Nephron progenitor cell (in vitro differentiated cells): ENCODE results near the gene PGAM5.

Experiments
- DNase-seq: peaks from one replicate; pipeline ENCODE4 v3.0.0; 2021
- H3K27ac Mint-ChIP-seq: 2 replicates; pipeline ENCODE4 v1.8.0; 2021; ENCODE audit warnings: mild to moderate bottlenecking, moderate library complexity, mixed read lengths
- H3K27me3 Mint-ChIP-seq: 2 replicates; pipeline ENCODE4 v1.8.0; 2021; ENCODE audit warnings: mild to moderate bottlenecking, low read depth, mixed read lengths; ENCODE audit not compliant: poor library complexity
- H3K36me3 Mint-ChIP-seq: 2 replicates; pipeline ENCODE4 v1.8.0; 2021; ENCODE audit warnings: low read depth, mixed read lengths
- H3K4me1 Mint-ChIP-seq: 2 replicates; pipeline ENCODE4 v1.8.0; 2021; ENCODE audit warnings: mixed read lengths
- H3K4me3 Mint-ChIP-seq: 2 replicates; pipeline ENCODE4 v1.8.0; 2021; ENCODE audit warnings: mild to moderate bottlenecking, moderate library complexity, mixed read lengths
- H3K9me3 Mint-ChIP-seq: 2 replicates; pipeline ENCODE4 v1.8.0; 2021; ENCODE audit warnings: mild to moderate bottlenecking, moderate library complexity, mixed read lengths
- TF ChIP-seq, protein P1 (sequence below): fragments of 200-600 bp; sonication (generic); IDR thresholded peaks from 2 replicates; pipeline ENCODE4 v1.5.0; 2021; ENCODE audit warnings: antibody characterized with exemption

The PGAM5 gene

DNA sequence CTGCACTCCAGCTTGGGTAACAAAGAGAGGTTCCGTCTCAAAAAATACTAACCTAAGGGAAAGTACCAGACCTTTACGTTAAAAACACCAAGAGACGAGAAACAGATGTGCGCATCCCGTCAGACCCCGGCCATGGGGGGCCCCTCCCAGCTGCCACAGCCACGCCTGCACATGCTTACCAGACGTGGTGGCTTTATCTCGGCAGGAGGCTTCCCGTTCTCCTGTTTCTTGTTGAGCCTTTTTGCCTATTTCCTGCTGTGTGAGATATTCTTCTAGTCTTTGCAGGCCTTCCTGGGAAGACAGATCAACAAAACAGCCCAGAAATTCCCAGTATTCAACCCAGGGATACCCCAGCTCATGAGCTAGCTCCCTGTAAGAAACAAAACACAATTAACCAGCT is 23.6 kb downstream of the PGAM5 start:
- H3K27me3 Mint-ChIP-seq: no peaks in the 10 kb centered on the region
- peaks cover 87% of the 10 kb centered on the region for H3K36me3 Mint-ChIP-seq
- TF ChIP-seq, protein P1, sequence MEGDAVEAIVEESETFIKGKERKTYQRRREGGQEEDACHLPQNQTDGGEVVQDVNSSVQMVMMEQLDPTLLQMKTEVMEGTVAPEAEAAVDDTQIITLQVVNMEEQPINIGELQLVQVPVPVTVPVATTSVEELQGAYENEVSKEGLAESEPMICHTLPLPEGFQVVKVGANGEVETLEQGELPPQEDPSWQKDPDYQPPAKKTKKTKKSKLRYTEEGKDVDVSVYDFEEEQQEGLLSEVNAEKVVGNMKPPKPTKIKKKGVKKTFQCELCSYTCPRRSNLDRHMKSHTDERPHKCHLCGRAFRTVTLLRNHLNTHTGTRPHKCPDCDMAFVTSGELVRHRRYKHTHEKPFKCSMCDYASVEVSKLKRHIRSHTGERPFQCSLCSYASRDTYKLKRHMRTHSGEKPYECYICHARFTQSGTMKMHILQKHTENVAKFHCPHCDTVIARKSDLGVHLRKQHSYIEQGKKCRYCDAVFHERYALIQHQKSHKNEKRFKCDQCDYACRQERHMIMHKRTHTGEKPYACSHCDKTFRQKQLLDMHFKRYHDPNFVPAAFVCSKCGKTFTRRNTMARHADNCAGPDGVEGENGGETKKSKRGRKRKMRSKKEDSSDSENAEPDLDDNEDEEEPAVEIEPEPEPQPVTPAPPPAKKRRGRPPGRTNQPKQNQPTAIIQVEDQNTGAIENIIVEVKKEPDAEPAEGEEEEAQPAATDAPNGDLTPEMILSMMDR: no peak
- H3K4me1 Mint-ChIP-seq: no peaks in the 10 kb centered on the region
- no peak overlapping the region for H3K4me3 Mint-ChIP-seq
- peaks cover 9% of the 10 kb centered on the region for H3K9me3 Mint-ChIP-seq
- DNase-seq: no peak
- peak overlapping the region; percentile 42 for H3K27ac Mint-ChIP-seq

DNA sequence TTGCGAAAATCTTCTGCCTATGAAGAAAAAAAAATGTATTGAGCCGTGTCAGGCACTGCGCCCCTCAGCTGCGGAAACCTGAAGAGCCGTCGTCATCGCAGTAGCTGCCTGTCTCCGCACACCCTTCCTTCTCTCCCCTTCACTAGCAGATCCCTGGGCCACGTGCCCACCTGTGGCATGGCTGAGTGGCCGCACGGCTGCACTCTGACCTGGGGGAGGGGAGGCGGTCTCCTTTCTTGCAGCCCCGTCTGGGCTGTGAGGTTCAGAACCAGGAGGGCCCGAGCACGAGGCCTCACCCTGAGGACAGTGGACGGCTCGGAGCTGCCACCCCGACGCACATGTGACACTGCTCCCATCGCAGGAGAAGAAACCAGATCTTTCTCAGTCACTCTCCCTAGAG is 24.9 kb downstream of the PGAM5 start:
- peaks cover 89% of the 10 kb centered on the region for H3K36me3 Mint-ChIP-seq
- H3K27ac Mint-ChIP-seq: peak overlapping the region; percentile 93
- H3K9me3 Mint-ChIP-seq: no peaks in the 10 kb centered on the region
- DNase-seq: no peak
- H3K27me3 Mint-ChIP-seq: no peaks in the 10 kb centered on the region
- no peak overlapping the region for H3K4me3 Mint-ChIP-seq
- TF ChIP-seq, protein P1: no peak
- H3K4me1 Mint-ChIP-seq: no peaks in the 10 kb centered on the region

DNA sequence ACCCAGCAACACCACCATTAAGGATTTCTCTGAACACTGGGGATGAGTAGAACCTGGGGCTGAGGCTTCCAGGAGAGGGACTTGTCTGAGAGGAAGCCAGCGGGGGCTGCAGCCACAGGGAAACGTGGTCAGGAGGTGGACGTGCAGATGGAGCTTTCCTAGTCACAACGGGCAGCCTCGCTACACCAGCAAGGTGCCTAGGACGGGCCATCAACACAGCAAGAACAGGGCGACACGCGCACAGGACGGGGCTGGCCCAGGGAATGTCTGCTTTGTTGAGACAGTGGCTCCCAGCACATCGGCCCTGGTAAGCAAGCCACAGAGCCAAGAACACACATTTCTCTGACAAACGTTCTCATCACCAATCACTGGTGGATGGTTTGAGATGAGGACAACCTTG is 25.7 kb downstream of the PGAM5 start:
- H3K27me3 Mint-ChIP-seq: no peaks in the 10 kb centered on the region
- DNase-seq: no peak
- TF ChIP-seq, protein P1: no peak
- H3K36me3 Mint-ChIP-seq: peaks cover 89% of the 10 kb centered on the region
- H3K4me3 Mint-ChIP-seq: no peak overlapping the region
- H3K27ac Mint-ChIP-seq: no peak overlapping the region
- no peaks in the 10 kb centered on the region for H3K4me1 Mint-ChIP-seq
- no peaks in the 10 kb centered on the region for H3K9me3 Mint-ChIP-seq

DNA sequence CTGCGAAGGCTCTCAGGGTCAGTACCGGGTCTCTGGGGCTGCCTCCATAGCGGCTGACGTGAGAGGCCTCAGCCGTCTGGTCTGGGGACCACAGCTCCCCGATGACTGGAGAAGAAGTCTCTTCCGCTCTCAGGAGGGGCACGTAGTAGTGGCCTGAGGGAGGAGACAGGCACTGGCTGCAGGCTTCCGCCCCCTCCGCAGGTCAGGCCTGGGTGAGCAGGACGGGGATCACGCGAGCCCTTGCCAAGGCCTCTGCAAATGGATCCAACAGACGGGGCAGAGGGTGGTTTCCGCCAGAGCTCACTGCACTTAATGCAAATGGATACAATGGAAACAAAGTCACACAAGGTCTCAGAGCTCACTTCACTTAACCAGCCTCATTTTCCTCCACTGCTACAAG is 26.3 kb downstream of the PGAM5 start:
- TF ChIP-seq, protein P1: no peak
- DNase-seq: no peak
- no peak overlapping the region for H3K4me3 Mint-ChIP-seq
- H3K4me1 Mint-ChIP-seq: no peaks in the 10 kb centered on the region
- H3K36me3 Mint-ChIP-seq: peaks cover 89% of the 10 kb centered on the region
- H3K27me3 Mint-ChIP-seq: no peaks in the 10 kb centered on the region
- H3K9me3 Mint-ChIP-seq: no peaks in the 10 kb centered on the region
- peak overlapping the region; percentile 88 for H3K27ac Mint-ChIP-seq

DNA sequence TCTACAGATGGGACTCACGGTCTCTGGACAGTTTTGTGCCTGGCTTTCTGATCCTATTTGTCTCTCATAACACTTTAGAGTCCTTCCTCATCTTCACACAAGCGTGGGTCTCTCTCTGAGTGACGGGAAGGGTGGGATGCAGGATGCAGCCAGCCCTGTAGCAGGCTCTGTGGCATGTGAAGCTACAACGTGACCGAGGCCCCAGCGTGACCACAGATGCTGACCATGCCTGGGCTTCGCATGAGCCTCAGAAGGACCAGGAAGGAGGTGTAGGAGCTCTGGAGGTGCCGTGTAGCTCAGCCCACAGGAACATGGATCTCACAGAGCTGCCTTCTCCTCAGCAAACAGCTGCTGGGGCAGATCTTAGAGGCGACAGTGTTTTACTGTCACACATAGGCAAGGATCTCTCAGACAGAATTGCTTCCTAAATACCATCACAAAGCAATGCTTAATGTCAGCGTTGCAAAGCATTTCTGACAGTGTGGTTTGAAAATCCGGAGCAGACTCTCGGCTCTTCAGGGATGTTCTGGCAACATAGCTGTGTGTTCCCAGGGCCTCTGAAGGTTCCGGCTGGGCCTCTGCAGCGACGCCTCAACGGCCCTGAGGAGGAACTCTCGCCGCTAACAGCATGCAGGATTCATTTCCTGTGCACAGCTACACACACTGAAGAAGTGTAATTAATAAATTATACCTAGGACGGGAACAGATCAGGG is 29.1 kb downstream of the PGAM5 start:
- Mint-ChIP-seq H3K9me3 (no peaks in the 10 kb centered on the region), H3K4me1 (no peaks in the 10 kb centered on the region), H3K36me3 (peaks cover 88% of the 10 kb centered on the region), H3K27ac (no peak overlapping the region), H3K27me3 (peaks cover 2% of the 10 kb centered on the region), H3K4me3 (no peak overlapping the region)
- DNase-seq: no peak
- TF ChIP-seq, protein P1: no peak

DNA sequence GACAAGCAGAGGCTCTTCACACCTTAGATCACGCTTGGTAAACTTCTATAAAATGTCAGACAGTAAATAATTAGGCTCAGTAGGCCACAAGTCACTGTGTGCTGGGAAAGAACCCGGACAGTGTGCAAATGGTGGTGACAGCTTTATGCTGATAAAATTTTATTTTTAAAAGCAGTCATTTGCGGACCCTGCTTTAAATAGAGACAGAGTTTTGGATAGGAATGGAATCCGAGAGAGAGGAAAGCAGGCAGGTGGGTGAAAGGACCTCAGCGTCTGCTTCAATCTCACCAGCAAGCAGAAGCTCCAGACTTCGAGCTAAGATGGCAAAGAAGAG is 29.6 kb downstream of the PGAM5 start:
- Mint-ChIP-seq H3K9me3 (no peaks in the 10 kb centered on the region), H3K4me1 (no peaks in the 10 kb centered on the region), H3K4me3 (no peak overlapping the region), H3K27me3 (peaks cover 2% of the 10 kb centered on the region), H3K36me3 (peaks cover 89% of the 10 kb centered on the region), H3K27ac (no peak overlapping the region)
- DNase-seq: no peak
- TF ChIP-seq, protein P1: no peak
